GM12878 (cell line): ENCODE data around the gene KRTAP9-8.

Experiments
- ASH2L ChIP-seq: fragments of 300-600, 200-600 bp; sonication (generic); IDR thresholded peaks from 2 replicates; pipeline ENCODE4 v1.6.1; 2017; ENCODE audit warnings: low read depth, mild to moderate bottlenecking, borderline replicate concordance
- CEBPB ChIP-seq, 2 experiments: fragments of 150-350 bp in 1 of 2; IDR thresholded peaks; 2 replicates each; pipeline ENCODE4 v1.6.1; 2012 to 2014; ENCODE audit warnings: low read depth in 2 of 2, low read length in 2 of 2, borderline replicate concordance in 1 of 2, inconsistent platforms in 1 of 2
- CTCF ChIP-seq, 3 experiments: IDR thresholded peaks in 2 of 3; conservative IDR thresholded peaks in 1 of 3; 2 replicates each; pipeline ENCODE4 v1.5.1; 2011; ENCODE audit warnings: low read depth in 3 of 3, low read length in 3 of 3, mild to moderate bottlenecking in 3 of 3, control low read depth in 2 of 3, moderate library complexity in 2 of 3, inconsistent platforms in 1 of 3, mixed read lengths in 1 of 3; ENCODE audit not compliant: control insufficient read depth in 2 of 3, insufficient read depth in 1 of 3; ENCODE audit errors: extremely low read depth in 1 of 3
- RAD51 ChIP-seq: fragments of 450-650 bp; IDR thresholded peaks from 2 replicates; pipeline ENCODE4 v1.6.1; 2016; ENCODE audit warnings: moderate library complexity, mild to moderate bottlenecking, inconsistent platforms
- SIX5 ChIP-seq: IDR thresholded peaks from 2 replicates; pipeline ENCODE4 v1.6.1; 2011; ENCODE audit warnings: mild to moderate bottlenecking, low read depth, low read length, moderate library complexity; ENCODE audit not compliant: severe bottlenecking
- SRF ChIP-seq, 2 experiments: IDR thresholded peaks; 2 replicates each; pipeline ENCODE4 v1.6.1; 2011; ENCODE audit warnings: low read depth in 2 of 2, low read length in 2 of 2, mild to moderate bottlenecking in 1 of 2, moderate library complexity in 1 of 2
- YY1 ChIP-seq: IDR thresholded peaks from 2 replicates; pipeline ENCODE4 v1.6.1; 2011; ENCODE audit warnings: low read depth, mild to moderate bottlenecking, low read length
- ZNF274 ChIP-seq: IDR thresholded peaks from one replicate; pipeline ENCODE4 v1.8.0; 2011; ENCODE audit not compliant: insufficient read length, insufficient read depth

GRCh38 chr17:41284043-41284442 is 46.2 kb downstream of the KRTAP9-8 start:
- no peak for TF ChIP-seq ASH2L
- TF ChIP-seq ZNF274: no peak
- no peak for TF ChIP-seq CTCF (IDR thresholded peaks at IDR 0.05 in 2 of 3, conservative IDR thresholded peaks at IDR 0.05 in 1 of 3; ENCODE audit: control insufficient read depth in 2 of 3, extremely low read depth in 1 of 3, insufficient read depth in 1 of 3, low read depth in 3 of 3, low read length in 3 of 3)
- TF ChIP-seq YY1: no peak
- TF ChIP-seq CEBPB (IDR thresholded peaks at IDR 0.05; ENCODE audit: borderline replicate concordance in 1 of 2, low read depth in 2 of 2, low read length in 2 of 2): no peak
- TF ChIP-seq RAD51: no peak
- no peak for TF ChIP-seq SRF (IDR thresholded peaks at IDR 0.05; ENCODE audit: low read depth in 2 of 2, low read length in 2 of 2)
- no peak for TF ChIP-seq SIX5
